Measurements from ENCODE around the gene SNPH.
"Not testable (repeated sequence)": the region's sequence is repeated elsewhere in the genome, so short reads cannot be mapped to it uniquely, and the experiment has no call there.

The SNPH gene

GRCh38 chr20:1242099-1242498 lies 24.0 kb upstream of the SNPH start:
- no peaks in the 10 kb centered on the region for H3K36me3 ChIP-seq (ENCODE audit: control insufficient read depth, insufficient read depth, low read length)
- H3K9ac ChIP-seq (ENCODE audit: low read length) = no peak overlapping the region
- H3K4me1 ChIP-seq (ENCODE audit: control insufficient read depth, insufficient read depth, low read length) = no peaks in the 10 kb centered on the region
- no peaks in the 10 kb centered on the region for H3K9me3 ChIP-seq (ENCODE audit: control insufficient read depth, low read length)
- H3K27me3 ChIP-seq (ENCODE audit: control insufficient read depth, insufficient read depth, low read length) = peaks cover 4% of the 10 kb centered on the region
- no peak overlapping the region for H3K4me3 ChIP-seq (ENCODE audit: low read length)

GRCh38 chr20:1242530-1242929 lies 23.6 kb upstream of the SNPH start:
- peaks cover 4% of the 10 kb centered on the region for H3K27me3 ChIP-seq (ENCODE audit: control insufficient read depth, insufficient read depth, low read length)

GRCh38 chr20:1245578-1245977 lies 20.5 kb upstream of the SNPH start:
- Histone ChIP-seq H3K36me3 (ENCODE audit: control insufficient read depth, insufficient read depth, low read length) (no peaks in the 10 kb centered on the region), H3K27me3 (ENCODE audit: control insufficient read depth, insufficient read depth, low read length) (peaks cover 2% of the 10 kb centered on the region), H3K4me3 (ENCODE audit: low read length) (no peak overlapping the region), H3K9me3 (ENCODE audit: control insufficient read depth, low read length) (no peaks in the 10 kb centered on the region), H3K9ac (ENCODE audit: low read length) (no peak overlapping the region), H3K4me1 (ENCODE audit: control insufficient read depth, insufficient read depth, low read length) (no peaks in the 10 kb centered on the region)

More at GRCh38 chr20:1242530-1242929, 23.6 kb upstream of the SNPH start:
- Histone ChIP-seq H3K4me1 (ENCODE audit: control insufficient read depth, insufficient read depth, low read length) (no peaks in the 10 kb centered on the region), H3K9me3 (ENCODE audit: control insufficient read depth, low read length) (no peaks in the 10 kb centered on the region), H3K4me3 (ENCODE audit: low read length) (no peak overlapping the region), H3K9ac (ENCODE audit: low read length) (no peak overlapping the region), H3K36me3 (ENCODE audit: control insufficient read depth, insufficient read depth, low read length) (no peaks in the 10 kb centered on the region)

- Histone ChIP-seq H3K9ac (ENCODE audit: low read length) (no peak overlapping the region), H3K9me3 (ENCODE audit: control insufficient read depth, low read length) (no peaks in the 10 kb centered on the region), H3K36me3 (ENCODE audit: control insufficient read depth, insufficient read depth, low read length) (no peaks in the 10 kb centered on the region), H3K4me1 (ENCODE audit: control insufficient read depth, insufficient read depth, low read length) (no peaks in the 10 kb centered on the region), H3K27me3 (ENCODE audit: control insufficient read depth, insufficient read depth, low read length) (no peaks in the 10 kb centered on the region), H3K4me3 (ENCODE audit: low read length) (no peak overlapping the region)
These were observed 18.4 kb upstream of the SNPH start for GRCh38 chr20:1247689-1248088.

GRCh38 chr20:1250282-1250681 lies 15.8 kb upstream of the SNPH start:
- not testable (repeated sequence) for H3K36me3 ChIP-seq (ENCODE audit: control insufficient read depth, insufficient read depth, low read length); H3K27me3 ChIP-seq (ENCODE audit: control insufficient read depth, insufficient read depth, low read length); H3K4me1 ChIP-seq (ENCODE audit: control insufficient read depth, insufficient read depth, low read length); H3K4me3 ChIP-seq (ENCODE audit: low read length); H3K9ac ChIP-seq (ENCODE audit: low read length); H3K9me3 ChIP-seq (ENCODE audit: control insufficient read depth, low read length)

- Histone ChIP-seq H3K4me3 (ENCODE audit: low read length) (no peak overlapping the region), H3K4me1 (ENCODE audit: control insufficient read depth, insufficient read depth, low read length) (no peaks in the 10 kb centered on the region), H3K9ac (ENCODE audit: low read length) (no peak overlapping the region), H3K27me3 (ENCODE audit: control insufficient read depth, insufficient read depth, low read length) (no peaks in the 10 kb centered on the region), H3K36me3 (ENCODE audit: control insufficient read depth, insufficient read depth, low read length) (no peaks in the 10 kb centered on the region), H3K9me3 (ENCODE audit: control insufficient read depth, low read length) (no peaks in the 10 kb centered on the region)
These were observed 13.7 kb upstream of the SNPH start for GRCh38 chr20:1252416-1252815.

GRCh38 chr20:1254254-1254653 lies 11.8 kb upstream of the SNPH start:
- Histone ChIP-seq H3K4me1 (ENCODE audit: control insufficient read depth, insufficient read depth, low read length) (no peaks in the 10 kb centered on the region), H3K9ac (ENCODE audit: low read length) (no peak overlapping the region), H3K4me3 (ENCODE audit: low read length) (no peak overlapping the region), H3K36me3 (ENCODE audit: control insufficient read depth, insufficient read depth, low read length) (no peaks in the 10 kb centered on the region), H3K27me3 (ENCODE audit: control insufficient read depth, insufficient read depth, low read length) (no peaks in the 10 kb centered on the region), H3K9me3 (ENCODE audit: control insufficient read depth, low read length) (no peaks in the 10 kb centered on the region)

GRCh38 chr20:1255675-1256074 lies 10.4 kb upstream of the SNPH start:
- Histone ChIP-seq H3K36me3 (ENCODE audit: control insufficient read depth, insufficient read depth, low read length) (no peaks in the 10 kb centered on the region), H3K4me1 (ENCODE audit: control insufficient read depth, insufficient read depth, low read length) (no peaks in the 10 kb centered on the region), H3K9ac (ENCODE audit: low read length) (no peak overlapping the region), H3K27me3 (ENCODE audit: control insufficient read depth, insufficient read depth, low read length) (no peaks in the 10 kb centered on the region), H3K9me3 (ENCODE audit: control insufficient read depth, low read length) (no peaks in the 10 kb centered on the region), H3K4me3 (ENCODE audit: low read length) (no peak overlapping the region)

GRCh38 chr20:1263853-1264252 lies 2.2 kb upstream of the SNPH start:
- Histone ChIP-seq H3K27me3 (ENCODE audit: control insufficient read depth, insufficient read depth, low read length) (no peaks in the 10 kb centered on the region), H3K4me3 (ENCODE audit: low read length) (no peak overlapping the region), H3K9me3 (ENCODE audit: control insufficient read depth, low read length) (no peaks in the 10 kb centered on the region), H3K36me3 (ENCODE audit: control insufficient read depth, insufficient read depth, low read length) (no peaks in the 10 kb centered on the region), H3K9ac (ENCODE audit: low read length) (no peak overlapping the region), H3K4me1 (ENCODE audit: control insufficient read depth, insufficient read depth, low read length) (peaks cover 23% of the 10 kb centered on the region)

GRCh38 chr20:1264727-1265126 lies 1.4 kb upstream of the SNPH start:
- Histone ChIP-seq H3K27me3 (ENCODE audit: control insufficient read depth, insufficient read depth, low read length) (no peaks in the 10 kb centered on the region), H3K36me3 (ENCODE audit: control insufficient read depth, insufficient read depth, low read length) (no peaks in the 10 kb centered on the region), H3K9ac (ENCODE audit: low read length) (no peak overlapping the region), H3K9me3 (ENCODE audit: control insufficient read depth, low read length) (no peaks in the 10 kb centered on the region), H3K4me3 (ENCODE audit: low read length) (no peak overlapping the region), H3K4me1 (ENCODE audit: control insufficient read depth, insufficient read depth, low read length) (peaks cover 23% of the 10 kb centered on the region)

- H3K36me3 ChIP-seq (ENCODE audit: control insufficient read depth, insufficient read depth, low read length) = no peaks in the 10 kb centered on the region
- H3K4me3 ChIP-seq (ENCODE audit: low read length) = no peak overlapping the region
- H3K9ac ChIP-seq (ENCODE audit: low read length) = peak overlapping the region; percentile 55
- H3K27me3 ChIP-seq (ENCODE audit: control insufficient read depth, insufficient read depth, low read length) = no peaks in the 10 kb centered on the region
- H3K9me3 ChIP-seq (ENCODE audit: control insufficient read depth, low read length) = no peaks in the 10 kb centered on the region
- peaks cover 23% of the 10 kb centered on the region for H3K4me1 ChIP-seq (ENCODE audit: control insufficient read depth, insufficient read depth, low read length)
These were observed 723 bp upstream of the SNPH start for GRCh38 chr20:1265226-1265915.

GRCh38 chr20:1265916-1266166 lies 253 bp upstream of the SNPH start:
- H3K9me3 ChIP-seq (ENCODE audit: control insufficient read depth, low read length) = no peaks in the 10 kb centered on the region
- H3K9ac ChIP-seq (ENCODE audit: low read length) = peak overlapping the region; percentile 55
- no peaks in the 10 kb centered on the region for H3K27me3 ChIP-seq (ENCODE audit: control insufficient read depth, insufficient read depth, low read length)
- peaks cover 23% of the 10 kb centered on the region for H3K4me1 ChIP-seq (ENCODE audit: control insufficient read depth, insufficient read depth, low read length)
- no peaks in the 10 kb centered on the region for H3K36me3 ChIP-seq (ENCODE audit: control insufficient read depth, insufficient read depth, low read length)
- no peak overlapping the region for H3K4me3 ChIP-seq (ENCODE audit: low read length)

- Histone ChIP-seq H3K36me3 (ENCODE audit: control insufficient read depth, insufficient read depth, low read length) (no peaks in the 10 kb centered on the region), H3K9me3 (ENCODE audit: control insufficient read depth, low read length) (no peaks in the 10 kb centered on the region), H3K4me1 (ENCODE audit: control insufficient read depth, insufficient read depth, low read length) (peaks cover 23% of the 10 kb centered on the region), H3K4me3 (ENCODE audit: low read length) (peak overlapping the region; percentile 33), H3K27me3 (ENCODE audit: control insufficient read depth, insufficient read depth, low read length) (no peaks in the 10 kb centered on the region), H3K9ac (ENCODE audit: low read length) (peak overlapping the region; percentile 4)
These were observed 1.1 kb downstream of the SNPH start for GRCh38 chr20:1267161-1267560.

All from mucosa of stomach (tissue), 1 donor.